Fibroblast of lung (primary cell): Measurements from ENCODE around the gene MRPL37. TPM values are rescaled to one million over a fixed set of nuclear protein-coding genes. Genes with fewer than 3 reads are reported as not detected.

Source experiments
- DNase-seq, 2 donors: peaks; one replicate each; pipeline versions ENCODE4 v3.0.0 to v3.0.0-alpha.2; 2010; ENCODE audit warnings: low read depth in 2 of 2
- H2AFZ ChIP-seq: 2 replicates; pipeline ENCODE4 v1.5.1; 2012; ENCODE audit warnings: low read length, control low read depth, inconsistent platforms
- H3K27ac ChIP-seq: 2 replicates; pipeline ENCODE4 v1.5.1; 2011; ENCODE audit warnings: low read length, control low read depth; ENCODE audit not compliant: insufficient read depth
- H3K27me3 ChIP-seq: 2 replicates; pipeline ENCODE4 v1.5.1; 2011; ENCODE audit warnings: mild to moderate bottlenecking, low read length; ENCODE audit not compliant: control insufficient read depth, insufficient read depth
- H3K36me3 ChIP-seq: 2 replicates; pipeline ENCODE4 v1.5.1; 2011; ENCODE audit warnings: low read length; ENCODE audit not compliant: control insufficient read depth, insufficient read depth
- H3K4me1 ChIP-seq: 2 replicates; pipeline ENCODE4 v1.5.1; 2011; ENCODE audit warnings: low read length; ENCODE audit not compliant: control insufficient read depth, insufficient read depth; ENCODE audit errors: extremely low read depth
- H3K4me2 ChIP-seq: 2 replicates; pipeline ENCODE4 v1.5.1; 2011; ENCODE audit warnings: low read length, control low read depth; ENCODE audit not compliant: insufficient read depth; ENCODE audit errors: extremely low read depth
- H3K4me3 ChIP-seq, 4 experiments: fragments of 200-600 bp in 1 of 4; sonication (generic) in 1 of 4; replicated peaks in 1 of 4; 2 replicates each; pipeline ENCODE4 v1.5.1; 2011 to 2016; ENCODE audit warnings: low read length in 4 of 4, low read depth in 3 of 4, mild to moderate bottlenecking in 3 of 4, control low read depth in 2 of 4, inconsistent platforms in 1 of 4, mixed read lengths in 1 of 4; ENCODE audit not compliant: insufficient read depth in 1 of 4; ENCODE audit errors: control extremely low read depth in 1 of 4
- H3K79me2 ChIP-seq: 2 replicates; pipeline ENCODE4 v1.5.1; 2012; ENCODE audit warnings: mild to moderate bottlenecking, low read length, inconsistent platforms; ENCODE audit not compliant: control insufficient read depth, insufficient read depth
- H3K9ac ChIP-seq: 2 replicates; pipeline ENCODE4 v1.5.1; 2011; ENCODE audit warnings: mild to moderate bottlenecking, low read length, control low read depth; ENCODE audit not compliant: insufficient read depth
- H3K9me3 ChIP-seq: 2 replicates; pipeline ENCODE4 v1.5.1; 2012; ENCODE audit warnings: low read depth, low read length; ENCODE audit not compliant: control insufficient read depth, insufficient read depth
- H4K20me1 ChIP-seq: 2 replicates; pipeline ENCODE4 v1.5.1; 2011; ENCODE audit warnings: low read length; ENCODE audit not compliant: control insufficient read depth, insufficient read depth; ENCODE audit errors: extremely low read depth
- EZH2 ChIP-seq: IDR thresholded peaks from 2 replicates; pipeline ENCODE4 v1.5.1; 2012; ENCODE audit warnings: low read length, control low read depth, mild to moderate bottlenecking; ENCODE audit errors: missing control alignments
- polyA plus RNA-seq, 2 donors: library from polyadenylated mRNA; depleted of rRNA in 1 of 2; stranded (reverse) in 1 of 2; unstranded in 1 of 2; fragments of >200 nt; gene quantifications; 2 replicates each; pipeline ENCODE4 v1.2.1, GENCODE V29; 2011 to 2012; ENCODE audit warnings: missing spikeins in 1 of 2
- total RNA-seq: library from RNA; depleted of rRNA; stranded (reverse); fragments of >200 nt; gene quantifications from 2 replicates; pipeline ENCODE4 v1.2.1, GENCODE V29; 2014
- TF ChIP-seq, protein P1 (sequence below), 2 donors: IDR thresholded peaks in 1 of 2; conservative IDR thresholded peaks in 1 of 2; 1 replicate in 1 of 2; 2 replicates in 1 of 2; pipeline ENCODE4 v1.5.1; 2011 to 2012; ENCODE audit warnings: low read length in 2 of 2, control low read depth in 1 of 2, inconsistent platforms in 1 of 2, low read depth in 1 of 2, mild to moderate bottlenecking in 1 of 2

Gene MRPL37
- total and polyA plus RNA-seq, 2 donors (not counting 1 experiment from before 2014, with no cell fraction given), result 21.7 to 43.6 TPM

DNA sequence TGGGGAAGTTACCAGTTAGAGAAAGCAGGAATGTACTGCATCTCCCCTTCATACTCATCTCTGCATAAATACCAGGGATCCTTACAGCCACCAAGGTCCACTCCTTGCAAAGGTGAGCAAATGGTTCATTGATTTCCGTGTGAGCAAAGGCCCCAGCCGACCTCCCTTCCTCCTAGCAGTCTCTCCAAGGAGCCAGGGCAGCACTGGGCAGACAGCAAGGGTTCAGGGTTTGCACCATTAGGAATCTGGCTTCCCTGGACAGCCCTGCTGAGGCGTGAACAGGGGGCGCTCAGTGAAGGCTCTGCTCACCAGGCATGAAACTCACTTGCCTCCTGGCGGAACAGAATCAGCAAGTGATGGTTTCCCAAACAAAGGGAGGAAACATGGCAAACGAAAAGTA lies 65.7 kb downstream of the MRPL37 start:
- no peaks in the 10 kb centered on the region for H4K20me1 ChIP-seq
- no peak for TF ChIP-seq EZH2
- TF ChIP-seq, protein P1, sequence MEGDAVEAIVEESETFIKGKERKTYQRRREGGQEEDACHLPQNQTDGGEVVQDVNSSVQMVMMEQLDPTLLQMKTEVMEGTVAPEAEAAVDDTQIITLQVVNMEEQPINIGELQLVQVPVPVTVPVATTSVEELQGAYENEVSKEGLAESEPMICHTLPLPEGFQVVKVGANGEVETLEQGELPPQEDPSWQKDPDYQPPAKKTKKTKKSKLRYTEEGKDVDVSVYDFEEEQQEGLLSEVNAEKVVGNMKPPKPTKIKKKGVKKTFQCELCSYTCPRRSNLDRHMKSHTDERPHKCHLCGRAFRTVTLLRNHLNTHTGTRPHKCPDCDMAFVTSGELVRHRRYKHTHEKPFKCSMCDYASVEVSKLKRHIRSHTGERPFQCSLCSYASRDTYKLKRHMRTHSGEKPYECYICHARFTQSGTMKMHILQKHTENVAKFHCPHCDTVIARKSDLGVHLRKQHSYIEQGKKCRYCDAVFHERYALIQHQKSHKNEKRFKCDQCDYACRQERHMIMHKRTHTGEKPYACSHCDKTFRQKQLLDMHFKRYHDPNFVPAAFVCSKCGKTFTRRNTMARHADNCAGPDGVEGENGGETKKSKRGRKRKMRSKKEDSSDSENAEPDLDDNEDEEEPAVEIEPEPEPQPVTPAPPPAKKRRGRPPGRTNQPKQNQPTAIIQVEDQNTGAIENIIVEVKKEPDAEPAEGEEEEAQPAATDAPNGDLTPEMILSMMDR (conservative IDR thresholded peaks at IDR 0.05 in 1 of 2, IDR thresholded peaks at IDR 0.05 in 1 of 2; ENCODE audit: low read depth in 1 of 2, low read length in 2 of 2), result no peak

GRCh38 chr1:54266195-54266594 lies 66.2 kb downstream of the MRPL37 start:
- H3K4me1 ChIP-seq, result peaks cover 2% of the 10 kb centered on the region
- TF ChIP-seq, protein P1 (conservative IDR thresholded peaks at IDR 0.05 in 1 of 2, IDR thresholded peaks at IDR 0.05 in 1 of 2; ENCODE audit: low read depth in 1 of 2, low read length in 2 of 2), result no peak
- TF ChIP-seq EZH2, result no peak

More for the DNA sequence above, 65.7 kb downstream of the MRPL37 start:
- peaks cover 2% of the 10 kb centered on the region for H3K4me1 ChIP-seq
- no peaks in the 10 kb centered on the region for H3K36me3 ChIP-seq
- no peaks in the 10 kb centered on the region for H3K79me2 ChIP-seq
- H3K4me3 ChIP-seq, result no peak overlapping the region
- H2AFZ ChIP-seq, result no peak overlapping the region
- DNase-seq, result no peak
- no peaks in the 10 kb centered on the region for H3K9me3 ChIP-seq
- no peaks in the 10 kb centered on the region for H3K27me3 ChIP-seq
- no peak overlapping the region for H3K4me2 ChIP-seq
- no peak overlapping the region for H3K27ac ChIP-seq
- no peak overlapping the region for H3K9ac ChIP-seq

DNA sequence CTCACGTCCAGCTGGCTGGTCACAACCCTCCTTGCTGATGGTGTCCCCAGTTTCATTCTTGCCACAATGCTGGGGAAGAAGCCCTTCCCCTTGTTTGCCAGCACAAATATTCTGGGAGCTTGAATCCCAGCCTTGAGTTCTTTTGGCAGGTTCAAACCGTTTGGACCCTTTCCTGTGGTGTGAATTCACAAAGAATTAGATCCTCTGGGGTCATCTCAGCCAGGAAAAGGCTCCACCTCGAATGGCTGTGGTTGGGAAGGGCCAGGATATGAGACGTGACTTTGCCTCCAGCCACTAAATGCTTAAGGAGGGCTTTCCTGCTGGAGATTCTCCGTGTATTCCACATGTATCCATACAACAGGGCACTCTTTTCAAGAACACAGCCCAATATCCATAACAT lies 66.9 kb downstream of the MRPL37 start:
- Histone ChIP-seq H3K36me3 (no peaks in the 10 kb centered on the region), H3K4me1 (peaks cover 2% of the 10 kb centered on the region), H3K79me2 (no peaks in the 10 kb centered on the region), H3K4me2 (no peak overlapping the region), H2AFZ (no peak overlapping the region), H3K27me3 (no peaks in the 10 kb centered on the region), H3K9me3 (no peaks in the 10 kb centered on the region), H3K4me3 (no peak overlapping the region), H4K20me1 (no peaks in the 10 kb centered on the region), H3K9ac (no peak overlapping the region), H3K27ac (no peak overlapping the region)
- TF ChIP-seq, protein P1 (conservative IDR thresholded peaks at IDR 0.05 in 1 of 2, IDR thresholded peaks at IDR 0.05 in 1 of 2; ENCODE audit: low read depth in 1 of 2, low read length in 2 of 2), result no peak
- TF ChIP-seq EZH2, result no peak
- no peak for DNase-seq

More at GRCh38 chr1:54266195-54266594, 66.2 kb downstream of the MRPL37 start:
- H2AFZ ChIP-seq, result no peak overlapping the region
- H3K4me3 ChIP-seq, result no peak overlapping the region
- no peak overlapping the region for H3K9ac ChIP-seq
- no peak overlapping the region for H3K4me2 ChIP-seq
- H3K27ac ChIP-seq, result no peak overlapping the region
- no peaks in the 10 kb centered on the region for H3K9me3 ChIP-seq
- no peaks in the 10 kb centered on the region for H3K36me3 ChIP-seq
- H4K20me1 ChIP-seq, result no peaks in the 10 kb centered on the region
- no peak for DNase-seq
- H3K27me3 ChIP-seq, result no peaks in the 10 kb centered on the region
- H3K79me2 ChIP-seq, result no peaks in the 10 kb centered on the region

Other genes starting within 250 kb of the MRPL37 start
- not detected in 2 replicates for gene LDLRAD1, start 182.0 kb upstream of the MRPL37 start, total RNA-seq
- not detected in 2 replicates for gene LDLRAD1, start 182.0 kb upstream of the MRPL37 start, polyA plus RNA-seq
- gene TMEM59, start 147.0 kb upstream of the MRPL37 start, total RNA-seq, result 217 and 431 TPM in 2 replicates
- gene TMEM59, start 147.0 kb upstream of the MRPL37 start, polyA plus RNA-seq, result 337 and 480 TPM in 2 replicates
- gene TCEANC2, start 146.6 kb upstream of the MRPL37 start, total RNA-seq, result 3.6 and 4.0 TPM in 2 replicates
- 3.0 and 3.6 TPM in 2 replicates for gene TCEANC2, start 146.6 kb upstream of the MRPL37 start, polyA plus RNA-seq
- gene CDCP2, start 47.2 kb upstream of the MRPL37 start, total RNA-seq, result not detected in 2 replicates
- gene CDCP2, start 47.2 kb upstream of the MRPL37 start, polyA plus RNA-seq, result not detected in 2 replicates
- gene CYB5RL, start 137 bp upstream of the MRPL37 start, total RNA-seq, result 6.6 and 6.7 TPM in 2 replicates
- gene CYB5RL, start 137 bp upstream of the MRPL37 start, polyA plus RNA-seq, result 4.1 and 5.0 TPM in 2 replicates
- 6.9 and 9.4 TPM in 2 replicates for gene SSBP3, start 206.2 kb downstream of the MRPL37 start, total RNA-seq
- gene SSBP3, start 206.2 kb downstream of the MRPL37 start, polyA plus RNA-seq, result 26.4 and 32.2 TPM in 2 replicates